Effector memory CD8-positive, alpha-beta T cell (primary cell): ENCODE measurements around the gene LINC01488.

Experiments
- ATAC-seq: fragments of 150-1000 bp; cut with Tn5 transposase; replicated peaks from 2 replicates; pipeline ENCODE4 v1.10.0; 2021; ENCODE audit warnings: mild to moderate bottlenecking, moderate library complexity
- DNase-seq, 3 experiments: peaks; one replicate each; pipeline ENCODE4 v3.0.0; 2021
- H3K27ac Mint-ChIP-seq, 2 donors: one replicate each; pipeline ENCODE4 v1.8.0; 2022; ENCODE audit warnings: mild to moderate bottlenecking in 2 of 2, mixed read lengths in 2 of 2, moderate library complexity in 2 of 2
- H3K27me3 Mint-ChIP-seq, 2 donors: one replicate each; pipeline ENCODE4 v1.8.0; 2022; ENCODE audit warnings: mixed read lengths in 2 of 2
- H3K36me3 Mint-ChIP-seq: one replicate; pipeline ENCODE4 v1.8.0; 2022; ENCODE audit warnings: mild to moderate bottlenecking, moderate library complexity, mixed read lengths; ENCODE audit not compliant: insufficient read depth
- H3K4me1 Mint-ChIP-seq, 2 donors: one replicate each; pipeline ENCODE4 v1.8.0; 2022; ENCODE audit warnings: low read depth in 2 of 2, mixed read lengths in 2 of 2
- H3K4me3 Mint-ChIP-seq, 2 donors: one replicate each; pipeline ENCODE4 v1.8.0; 2022; ENCODE audit warnings: mild to moderate bottlenecking in 2 of 2, mixed read lengths in 2 of 2, moderate library complexity in 2 of 2
- H3K9me3 Mint-ChIP-seq, 2 donors: one replicate each; pipeline ENCODE4 v1.8.0; 2022; ENCODE audit warnings: mixed read lengths in 2 of 2

The LINC01488 gene

DNA sequence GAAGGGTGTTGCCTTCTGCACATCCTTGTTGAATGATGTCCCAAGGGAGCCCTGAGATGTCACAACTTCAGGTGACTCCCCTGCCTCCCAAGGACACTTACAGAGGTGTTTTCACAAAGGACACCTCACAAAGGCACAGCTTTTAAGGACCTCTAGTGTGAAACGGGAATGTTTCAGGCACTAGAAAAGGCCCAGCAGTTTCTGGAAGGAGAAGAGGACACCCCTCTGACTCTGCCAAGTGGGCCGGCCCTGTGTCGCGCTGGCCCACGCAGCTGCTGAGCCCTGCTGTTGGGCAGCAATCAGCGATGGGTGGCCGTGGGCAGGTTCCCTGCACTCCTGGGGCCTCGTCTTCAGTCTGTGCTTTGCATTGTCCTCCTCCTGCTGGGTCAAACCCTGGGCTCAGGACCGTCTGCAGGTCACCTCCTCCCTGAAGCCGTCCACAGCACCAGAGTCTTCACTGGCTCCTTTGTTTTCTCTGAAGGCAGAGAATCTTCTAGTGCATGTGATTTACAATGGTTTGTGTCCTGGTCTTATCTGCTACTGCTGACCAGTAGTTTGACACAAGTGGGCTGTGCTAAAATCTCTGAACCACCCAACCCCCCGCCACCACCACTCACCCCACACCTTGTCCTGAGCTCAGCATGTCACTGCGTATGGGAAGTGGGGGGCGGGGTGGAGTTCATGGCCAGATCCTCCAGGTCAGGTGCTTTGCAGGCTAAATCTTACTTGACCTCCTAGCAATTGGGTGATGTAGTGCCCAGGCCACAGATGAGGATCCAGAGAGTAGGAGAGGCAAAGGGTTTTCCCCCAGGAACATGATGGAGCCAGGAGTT is 3.2 kb downstream of the LINC01488 start:
- no peak for DNase-seq
- Mint-ChIP-seq H3K27ac (no peak overlapping the region), H3K36me3 (no peaks in the 10 kb centered on the region), H3K4me1 (no peaks in the 10 kb centered on the region), H3K9me3 (no peaks in the 10 kb centered on the region), H3K27me3 (peaks cover 0 to 19% of the 10 kb centered on the region in 2 donors), H3K4me3 (no peak overlapping the region)
- no peak for ATAC-seq

DNA sequence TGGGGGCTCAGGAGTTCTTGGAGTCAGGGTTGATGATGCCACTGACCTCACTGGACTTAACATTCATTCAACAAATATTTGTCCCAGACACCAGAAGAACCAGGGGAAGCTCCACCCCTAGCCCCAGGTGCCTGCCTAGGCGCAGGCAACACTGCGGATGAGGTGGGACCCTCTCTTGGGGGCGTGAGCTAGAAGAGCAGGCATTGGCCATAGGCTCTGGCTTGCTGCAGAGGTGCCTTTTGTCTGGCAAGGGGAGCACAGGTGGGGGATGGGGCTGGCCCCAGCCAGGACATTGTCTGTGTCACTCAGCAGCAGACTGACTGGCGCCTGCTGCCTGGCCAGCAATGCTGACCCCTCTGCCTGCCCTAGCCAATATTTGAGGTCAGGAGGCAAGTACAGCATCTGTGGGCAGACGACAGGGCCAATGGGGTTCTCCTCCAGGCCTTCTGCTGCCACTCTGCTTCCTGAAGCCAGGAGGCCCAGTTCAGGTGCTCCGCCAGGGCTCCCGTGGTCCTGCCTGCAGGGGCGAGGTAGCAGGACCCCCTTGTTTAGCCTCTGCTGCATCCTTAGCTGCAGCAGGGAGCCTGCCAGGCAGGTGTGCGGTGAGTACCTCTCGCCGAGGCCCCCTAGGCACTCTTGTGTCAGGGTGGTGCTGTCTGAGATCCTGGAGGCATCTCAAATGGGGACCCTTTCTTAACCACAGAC is 4.0 kb downstream of the LINC01488 start:
- no peaks in the 10 kb centered on the region for H3K9me3 Mint-ChIP-seq
- H3K4me3 Mint-ChIP-seq = no peak overlapping the region
- peaks cover 0 to 13% of the 10 kb centered on the region in 2 donors for H3K27me3 Mint-ChIP-seq
- no peaks in the 10 kb centered on the region for H3K4me1 Mint-ChIP-seq
- no peak overlapping the region for H3K27ac Mint-ChIP-seq
- no peak for DNase-seq
- no peaks in the 10 kb centered on the region for H3K36me3 Mint-ChIP-seq
- ATAC-seq = no peak

DNA sequence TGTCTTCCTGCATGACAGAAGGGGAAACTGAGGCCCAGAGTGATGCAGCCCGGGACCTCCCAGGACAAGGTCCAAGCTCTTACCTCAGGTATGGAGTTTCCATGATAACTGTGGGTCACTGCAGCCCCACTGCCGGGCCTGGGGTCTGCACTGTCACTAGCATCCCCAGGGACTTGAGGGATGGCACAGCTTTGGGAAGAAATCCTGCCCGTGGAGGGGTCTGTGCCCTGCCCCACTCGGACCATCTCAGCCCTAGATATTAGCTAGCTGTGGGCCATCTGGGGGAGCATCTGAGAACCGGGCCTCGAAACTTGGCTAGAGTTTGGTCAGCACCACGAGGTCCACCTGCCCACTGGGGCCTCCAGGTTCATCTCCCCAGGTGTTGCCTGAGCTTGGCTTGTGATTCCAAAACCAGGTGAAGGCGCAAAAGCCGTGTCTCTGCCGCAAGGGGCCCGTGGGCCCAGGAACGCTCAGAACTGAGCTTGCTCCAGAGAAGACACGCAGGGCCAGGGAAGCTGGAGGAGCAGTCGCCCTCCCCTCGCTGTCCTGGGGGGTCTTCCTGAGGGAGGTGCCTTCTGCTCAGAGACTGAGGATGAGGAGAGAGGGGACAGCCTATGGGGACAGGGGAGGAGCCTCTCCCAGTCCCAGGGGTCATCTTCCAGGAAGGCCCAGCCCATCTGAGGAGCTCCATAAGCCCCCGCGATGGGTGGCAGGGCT is 4.8 kb downstream of the LINC01488 start:
- Mint-ChIP-seq H3K4me1 (no peaks in the 10 kb centered on the region), H3K4me3 (no peak overlapping the region), H3K36me3 (no peaks in the 10 kb centered on the region), H3K27ac (no peak overlapping the region), H3K9me3 (no peaks in the 10 kb centered on the region), H3K27me3 (peaks cover 0 to 20% of the 10 kb centered on the region in 2 donors)
- ATAC-seq = no peak
- no peak for DNase-seq

DNA sequence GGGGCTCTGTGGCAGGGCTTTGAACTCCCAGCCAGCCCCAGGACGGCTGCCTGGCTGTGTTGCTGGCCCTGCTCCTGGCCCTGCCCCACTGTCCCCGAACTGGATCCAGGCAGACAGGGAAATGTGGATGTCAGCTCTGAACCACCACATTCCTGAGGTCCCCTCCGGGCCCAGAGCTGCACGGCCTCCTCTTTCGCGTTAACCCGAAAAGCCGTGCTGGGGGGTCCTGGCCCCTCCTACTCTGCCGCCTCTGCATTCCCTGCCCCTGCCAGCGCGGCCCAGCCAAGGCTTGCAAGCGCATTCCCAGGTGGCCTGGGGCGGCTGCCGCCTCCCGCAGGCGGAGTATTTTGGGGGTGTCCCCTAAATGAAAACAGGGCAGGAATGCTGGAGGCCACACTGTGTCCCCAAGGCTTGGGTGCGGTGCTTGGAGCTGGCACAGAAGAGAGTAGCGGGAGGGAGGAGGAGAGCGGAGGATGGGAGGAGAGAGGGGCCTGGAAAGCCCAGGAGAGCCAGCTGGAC is 5.4 kb downstream of the LINC01488 start:
- Mint-ChIP-seq H3K36me3 (no peaks in the 10 kb centered on the region), H3K27me3 (peaks cover 0 to 26% of the 10 kb centered on the region in 2 donors), H3K9me3 (no peaks in the 10 kb centered on the region), H3K4me3 (no peak overlapping the region), H3K4me1 (no peaks in the 10 kb centered on the region), H3K27ac (no peak overlapping the region)
- ATAC-seq (no peak), DNase-seq (no peak)

DNA sequence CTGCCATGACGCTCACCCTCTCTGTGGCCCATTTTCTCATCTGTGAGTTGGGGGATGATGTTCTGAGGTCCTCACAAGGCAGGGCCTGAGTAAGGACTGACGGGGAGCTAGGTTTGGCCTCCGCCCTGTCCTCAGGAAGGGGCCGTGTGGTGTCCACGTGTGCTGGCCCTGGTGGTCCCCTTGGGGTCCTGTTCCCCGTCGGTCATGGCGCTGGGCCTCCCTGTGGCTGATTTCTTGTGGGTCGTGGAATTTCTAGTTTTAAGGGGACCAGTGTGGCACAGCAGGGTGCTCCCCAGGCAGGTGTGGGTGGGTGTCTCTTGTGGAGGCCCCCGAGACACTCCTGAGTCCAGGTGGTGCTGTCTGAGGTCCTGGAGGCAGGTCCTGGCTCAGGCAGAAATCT is 5.9 kb downstream of the LINC01488 start:
- Mint-ChIP-seq H3K27ac (no peak overlapping the region), H3K4me3 (no peak overlapping the region), H3K9me3 (no peaks in the 10 kb centered on the region), H3K4me1 (no peaks in the 10 kb centered on the region), H3K27me3 (peaks cover 0 to 32% of the 10 kb centered on the region in 2 donors), H3K36me3 (no peaks in the 10 kb centered on the region)
- DNase-seq (no peak), ATAC-seq (no peak)

DNA sequence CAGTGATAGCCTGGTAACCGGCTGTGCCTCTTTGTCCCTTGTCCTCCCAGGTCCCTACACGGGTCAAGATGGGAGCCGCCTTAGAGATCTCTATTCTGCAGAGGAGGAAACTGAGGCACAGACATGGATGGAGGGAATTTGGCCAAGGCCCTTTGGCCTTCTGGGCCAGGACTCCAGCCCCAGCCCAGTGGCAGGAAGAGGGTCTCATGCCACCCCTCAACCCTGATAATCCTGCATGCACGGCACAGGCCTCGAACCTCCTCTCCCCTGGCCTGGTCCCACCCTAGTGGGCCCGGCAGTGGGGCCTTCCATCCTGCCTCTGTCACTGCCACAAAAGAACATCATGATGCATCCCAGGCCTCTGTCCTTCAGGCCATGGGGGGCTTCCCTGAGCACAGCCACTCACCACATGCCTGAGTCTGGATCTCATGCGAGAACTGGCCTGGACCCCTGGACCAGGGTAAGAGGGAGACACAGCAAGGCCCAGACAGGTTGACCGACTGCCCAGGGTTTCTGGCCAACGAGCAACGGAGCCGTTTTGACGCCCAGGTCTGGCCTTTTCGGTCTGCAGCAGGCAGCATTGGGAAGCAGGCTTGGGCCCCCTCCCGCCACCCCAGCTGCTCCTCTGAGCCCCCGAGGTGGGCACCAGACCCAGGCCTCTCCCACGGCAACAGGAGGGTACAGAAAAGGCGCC is 6.5 kb downstream of the LINC01488 start:
- Mint-ChIP-seq H3K27me3 (peaks cover 0 to 36% of the 10 kb centered on the region in 2 donors), H3K4me3 (no peak overlapping the region), H3K9me3 (no peaks in the 10 kb centered on the region), H3K36me3 (no peaks in the 10 kb centered on the region), H3K4me1 (no peaks in the 10 kb centered on the region), H3K27ac (no peak overlapping the region)
- no peak for ATAC-seq
- no peak for DNase-seq

DNA sequence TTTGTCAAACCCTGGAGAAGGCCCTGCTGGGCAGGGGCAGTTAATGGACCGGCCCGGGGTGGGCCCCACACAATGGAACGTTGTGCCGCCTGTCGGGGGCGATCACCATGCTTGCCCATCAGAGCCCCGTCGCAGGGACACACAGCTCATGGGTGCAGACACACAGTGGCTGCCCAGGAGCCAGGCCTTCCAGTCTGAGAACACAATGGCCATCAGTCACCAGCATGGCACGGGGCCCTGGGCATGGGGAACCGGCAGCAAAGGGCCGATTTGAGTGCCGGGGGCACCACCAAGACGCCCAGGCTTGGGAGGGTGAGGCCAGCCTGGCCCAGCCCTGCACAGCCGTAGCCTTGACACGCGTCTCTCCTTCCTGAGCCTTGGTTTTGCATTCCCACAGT is 7.1 kb downstream of the LINC01488 start:
- Mint-ChIP-seq H3K4me3 (no peak overlapping the region), H3K9me3 (no peaks in the 10 kb centered on the region), H3K27me3 (peaks cover 0 to 36% of the 10 kb centered on the region in 2 donors), H3K27ac (no peak overlapping the region), H3K4me1 (no peaks in the 10 kb centered on the region), H3K36me3 (no peaks in the 10 kb centered on the region)
- DNase-seq (no peak), ATAC-seq (no peak)

DNA sequence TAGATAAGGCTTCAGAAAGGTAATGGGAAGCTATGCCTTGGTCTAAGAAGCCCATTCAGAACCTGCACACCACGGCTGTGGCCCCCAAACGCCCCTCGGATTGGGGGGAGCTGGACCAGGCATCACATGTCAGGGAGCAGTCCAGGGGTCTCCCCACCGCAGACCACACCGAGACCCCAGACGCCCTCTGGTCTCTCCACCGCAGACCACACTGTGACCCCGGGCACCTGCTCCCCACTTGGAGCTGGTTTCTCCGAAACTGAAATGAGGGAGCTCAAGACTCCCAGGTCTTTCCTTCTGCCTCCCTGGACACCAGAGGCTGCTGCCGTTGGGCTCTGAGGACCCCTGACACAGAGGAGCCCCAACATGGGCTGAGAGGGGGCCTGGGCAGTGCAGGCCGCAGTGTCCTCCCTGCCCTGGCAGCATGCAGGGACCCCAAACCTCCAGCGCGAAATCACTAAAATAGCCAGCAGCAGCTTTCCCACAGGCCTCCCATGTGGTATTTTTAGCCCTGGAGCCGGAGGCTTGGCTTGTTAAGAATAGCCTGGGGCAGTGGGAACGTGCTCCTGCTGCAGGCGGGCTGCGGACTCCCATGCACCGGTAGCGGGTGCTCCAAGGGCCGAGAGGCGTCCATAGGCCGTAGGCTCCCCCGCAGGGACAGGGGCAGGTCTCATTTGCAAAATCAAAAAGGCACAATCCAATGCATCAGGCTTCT is 7.7 kb downstream of the LINC01488 start:
- Mint-ChIP-seq H3K27me3 (peaks cover 0 to 37% of the 10 kb centered on the region in 2 donors), H3K9me3 (no peaks in the 10 kb centered on the region), H3K36me3 (no peaks in the 10 kb centered on the region), H3K4me3 (no peak overlapping the region), H3K4me1 (no peaks in the 10 kb centered on the region), H3K27ac (no peak overlapping the region)
- ATAC-seq (no peak), DNase-seq (no peak)

DNA sequence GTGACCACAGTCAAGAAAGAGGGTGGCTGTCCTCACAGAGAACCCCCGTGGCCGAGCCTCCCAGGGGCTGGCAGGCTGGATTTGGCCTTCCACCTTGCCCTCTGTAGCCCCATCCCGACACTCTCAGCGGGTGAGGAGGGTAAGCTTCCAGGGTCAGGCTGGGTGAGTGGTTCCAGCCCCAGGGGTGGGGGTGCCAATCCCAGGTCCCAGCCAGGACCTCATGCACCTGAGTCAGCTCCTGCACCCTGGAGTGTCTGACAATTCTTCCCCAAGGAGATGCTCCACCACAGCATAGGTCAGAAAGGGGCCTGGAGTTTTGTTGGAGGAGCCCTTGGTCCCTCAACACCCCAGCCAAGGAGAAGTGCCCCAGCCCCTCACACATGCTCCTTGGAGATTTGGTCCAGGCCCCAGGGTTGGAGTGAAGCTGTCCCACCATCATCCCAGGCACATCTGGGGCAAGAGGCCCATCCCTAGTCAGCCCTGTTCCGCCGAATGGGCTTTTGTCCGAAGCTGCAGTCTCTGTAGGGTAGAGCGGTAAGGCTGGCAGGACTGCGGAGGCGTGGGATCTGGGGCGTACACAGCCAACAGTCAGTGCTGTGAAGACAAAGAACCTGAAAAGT is 8.4 kb downstream of the LINC01488 start:
- no peaks in the 10 kb centered on the region for H3K9me3 Mint-ChIP-seq
- H3K4me3 Mint-ChIP-seq = no peak overlapping the region
- no peaks in the 10 kb centered on the region for H3K4me1 Mint-ChIP-seq
- peaks cover 0 to 44% of the 10 kb centered on the region in 2 donors for H3K27me3 Mint-ChIP-seq
- DNase-seq (no peak), ATAC-seq (no peak)
- no peaks in the 10 kb centered on the region for H3K36me3 Mint-ChIP-seq
- H3K27ac Mint-ChIP-seq = no peak overlapping the region

DNA sequence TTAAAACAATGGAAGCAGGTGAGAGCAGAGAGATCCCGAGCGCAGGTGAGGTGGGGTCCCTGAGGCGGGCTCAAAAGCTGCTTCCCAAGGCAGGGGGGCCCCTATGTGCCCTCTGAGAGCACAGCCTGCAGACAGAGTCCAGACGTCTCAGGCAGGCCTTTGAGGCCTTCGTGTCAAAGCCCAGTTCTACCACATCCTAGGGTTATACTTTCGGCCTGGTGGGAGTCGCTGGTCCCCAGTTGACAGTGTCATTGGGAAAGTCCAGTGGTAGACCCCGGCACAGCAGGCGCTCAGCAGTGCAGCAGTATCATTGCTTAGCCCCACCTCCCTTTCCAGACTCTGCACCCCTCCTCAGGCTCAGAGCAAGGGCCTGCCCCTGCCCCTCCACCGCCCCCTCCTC is 9.1 kb downstream of the LINC01488 start:
- H3K27ac Mint-ChIP-seq = no peak overlapping the region
- ATAC-seq = no peak

DNA sequence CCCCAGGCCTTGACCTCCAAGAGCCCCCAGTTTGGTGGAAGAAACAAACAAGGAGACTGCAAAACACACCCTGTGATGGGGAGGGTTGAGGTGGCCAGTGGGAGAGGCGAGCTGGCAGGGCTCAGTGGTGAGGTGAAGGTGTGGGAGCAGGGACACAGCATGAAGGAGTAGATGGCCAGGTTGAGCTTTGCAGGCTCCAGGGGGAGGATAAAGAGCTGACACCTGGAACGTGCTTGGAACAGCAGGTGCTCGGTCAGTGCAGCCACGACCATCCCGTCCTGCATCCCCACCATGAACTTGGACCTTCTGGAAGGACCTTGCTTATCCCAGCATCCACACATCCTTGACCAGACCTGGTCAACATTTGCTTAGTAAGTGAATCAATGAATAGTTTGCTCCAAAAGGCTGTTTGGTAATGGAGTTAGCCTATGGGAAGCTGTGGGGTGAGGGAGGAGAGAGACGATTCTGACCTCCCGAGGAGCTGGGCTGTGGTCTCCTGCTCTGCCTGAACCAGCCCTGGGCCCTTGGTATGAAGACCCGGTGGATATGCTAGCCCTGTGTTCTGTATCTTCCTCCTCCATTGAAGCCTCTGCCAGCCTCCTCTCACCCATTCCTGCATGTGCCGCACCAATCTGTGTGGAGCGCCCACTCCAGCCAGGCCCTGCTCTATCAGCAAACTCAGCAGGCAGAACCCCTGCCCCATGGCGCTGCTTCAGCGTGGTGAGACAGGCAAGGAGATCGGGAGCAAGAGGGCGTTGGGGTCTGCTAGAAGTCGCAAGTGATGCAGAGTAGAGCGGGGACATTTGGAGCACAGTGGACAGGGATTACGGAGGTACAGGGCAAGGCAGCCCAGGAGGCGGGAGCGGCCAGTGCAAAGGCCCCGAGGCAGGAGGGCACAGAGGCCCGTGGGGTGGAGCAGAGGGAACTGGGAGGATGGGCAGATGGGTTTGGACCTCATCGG is 9.9 kb downstream of the LINC01488 start:
- no peak for ATAC-seq
- no peaks in the 10 kb centered on the region for H3K4me1 Mint-ChIP-seq
- no peak for DNase-seq
- no peaks in the 10 kb centered on the region for H3K36me3 Mint-ChIP-seq
- peaks cover 5 to 59% of the 10 kb centered on the region in 2 donors for H3K27me3 Mint-ChIP-seq
- H3K4me3 Mint-ChIP-seq = no peak overlapping the region
- no peak overlapping the region for H3K27ac Mint-ChIP-seq
- no peaks in the 10 kb centered on the region for H3K9me3 Mint-ChIP-seq

More for the DNA sequence above, 9.1 kb downstream of the LINC01488 start:
- no peaks in the 10 kb centered on the region for H3K36me3 Mint-ChIP-seq
- DNase-seq = no peak
- H3K4me3 Mint-ChIP-seq = no peak overlapping the region
- peaks cover 0 to 50% of the 10 kb centered on the region in 2 donors for H3K27me3 Mint-ChIP-seq
- H3K9me3 Mint-ChIP-seq = no peaks in the 10 kb centered on the region
- no peaks in the 10 kb centered on the region for H3K4me1 Mint-ChIP-seq
